DMS53 (cell line): ENCODE results near the gene APLP2.

ENCODE experiments used
- DNase-seq: peaks from one replicate; lab custom pipeline; 2025; lab: John Stamatoyannopoulos, UW

APLP2 gene

GRCh38 chr11:130118636-130119387 lies 49.1 kb downstream of the APLP2 start:
- DNase-seq = no peak

- no peak for DNase-seq
These were observed 50.4 kb downstream of the APLP2 start for GRCh38 chr11:130120045-130120444.

GRCh38 chr11:130121445-130121978 lies 51.8 kb downstream of the APLP2 start:
- DNase-seq = no peak

DNA sequence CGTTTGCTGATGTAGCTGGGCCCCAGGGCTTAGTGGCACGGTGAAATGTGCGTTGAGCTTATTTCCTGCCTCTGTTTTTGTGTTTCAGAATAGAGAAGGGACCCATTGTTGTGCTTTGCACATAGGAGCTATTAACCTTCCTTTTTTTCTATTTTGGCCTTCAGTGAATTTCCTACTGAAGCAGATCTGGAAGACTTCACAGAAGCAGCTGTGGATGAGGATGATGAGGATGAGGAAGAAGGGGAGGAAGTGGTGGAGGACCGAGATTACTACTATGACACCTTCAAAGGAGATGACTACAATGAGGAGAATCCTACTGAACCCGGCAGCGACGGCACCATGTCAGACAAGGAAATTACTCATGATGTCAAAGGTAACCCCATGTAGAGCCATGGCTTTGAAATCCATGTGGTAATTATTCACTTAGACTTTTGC lies 52.5 kb downstream of the APLP2 start:
- no peak for DNase-seq

DNA sequence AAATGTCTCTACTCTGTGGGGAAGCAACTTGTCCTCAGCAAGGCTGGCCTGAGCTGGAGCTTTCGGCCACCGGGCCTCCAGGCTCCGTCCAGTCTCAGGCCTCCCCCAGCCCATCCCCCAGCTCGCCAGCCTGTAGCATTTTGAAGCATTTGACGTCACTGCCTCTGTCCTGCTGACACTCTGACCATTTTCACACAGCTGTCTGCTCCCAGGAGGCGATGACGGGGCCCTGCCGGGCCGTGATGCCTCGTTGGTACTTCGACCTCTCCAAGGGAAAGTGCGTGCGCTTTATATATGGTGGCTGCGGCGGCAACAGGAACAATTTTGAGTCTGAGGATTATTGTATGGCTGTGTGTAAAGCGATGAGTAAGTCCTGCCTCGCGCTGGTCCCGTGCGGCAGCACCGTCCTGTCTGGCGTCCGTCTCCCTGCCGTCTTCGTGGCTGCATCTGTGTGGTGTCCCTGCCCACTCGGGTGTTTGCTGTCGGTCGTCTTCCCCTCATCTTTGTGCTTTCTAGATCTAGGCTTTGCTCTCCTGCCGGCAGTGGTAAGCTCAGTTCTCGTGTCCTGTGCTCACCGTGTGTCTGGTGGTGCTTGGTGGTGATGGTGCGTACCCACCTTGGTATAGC lies 53.8 kb downstream of the APLP2 start:
- no peak for DNase-seq

DNA sequence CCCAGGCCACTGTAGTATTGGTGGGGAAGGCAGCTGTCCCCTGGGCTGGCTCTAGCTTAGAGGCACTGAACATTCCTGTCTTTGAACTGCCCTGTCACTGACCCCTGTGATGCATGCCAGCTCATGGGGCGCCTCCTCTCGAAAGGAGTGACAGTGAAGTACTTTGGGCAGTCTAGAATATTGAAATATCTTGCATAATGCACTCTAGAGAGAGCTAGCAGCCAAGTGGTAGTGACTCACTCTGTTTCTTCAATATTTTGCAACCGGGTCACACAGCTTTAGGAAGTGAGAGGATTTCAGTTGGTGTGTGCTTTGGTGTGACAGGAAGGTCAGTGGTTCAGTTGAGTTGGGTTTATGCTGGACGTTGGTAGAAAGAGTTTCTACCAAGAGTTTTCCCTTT lies 54.4 kb downstream of the APLP2 start:
- DNase-seq = peak; percentile 38

DNA sequence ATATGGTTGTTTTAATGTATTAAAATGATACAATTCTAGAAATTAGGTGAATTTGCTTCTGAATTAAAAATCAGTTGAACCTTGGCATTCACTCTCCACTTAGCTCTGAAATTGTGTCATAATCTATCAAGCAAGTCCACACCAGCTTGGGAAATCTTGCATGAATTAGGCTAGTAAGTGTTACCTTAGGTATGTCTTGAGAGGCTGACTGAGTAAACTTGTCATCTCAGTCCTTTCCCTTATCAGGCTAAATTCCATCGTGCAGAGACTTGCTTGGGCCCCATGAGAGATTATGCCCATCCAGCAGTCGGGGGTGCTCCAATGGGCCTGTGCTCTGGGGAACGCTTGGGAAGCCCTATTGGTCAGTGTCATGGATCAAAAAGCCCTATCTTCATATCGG lies 55.9 kb downstream of the APLP2 start:
- DNase-seq = no peak

- DNase-seq = no peak
These were observed 56.8 kb downstream of the APLP2 start for GRCh38 chr11:130126516-130126915.

DNA sequence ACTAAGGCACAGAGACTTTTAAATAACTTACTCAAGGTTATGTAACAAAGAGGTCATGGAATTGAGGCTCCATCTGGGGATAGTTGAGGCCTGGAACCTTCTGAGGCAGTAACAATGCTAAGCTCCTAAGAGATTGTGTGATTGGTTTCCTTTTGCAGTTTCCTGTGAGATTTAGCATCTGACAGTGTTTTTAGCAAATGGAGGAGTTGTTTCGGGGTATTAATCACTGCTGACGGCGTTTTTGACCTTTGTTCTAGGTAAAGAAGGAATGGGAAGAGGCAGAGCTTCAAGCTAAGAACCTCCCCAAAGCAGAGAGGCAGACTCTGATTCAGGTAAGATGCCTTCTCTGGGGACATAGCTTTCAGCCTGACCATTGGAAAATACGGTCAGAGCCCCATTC lies 57.8 kb downstream of the APLP2 start:
- DNase-seq = no peak

DNA sequence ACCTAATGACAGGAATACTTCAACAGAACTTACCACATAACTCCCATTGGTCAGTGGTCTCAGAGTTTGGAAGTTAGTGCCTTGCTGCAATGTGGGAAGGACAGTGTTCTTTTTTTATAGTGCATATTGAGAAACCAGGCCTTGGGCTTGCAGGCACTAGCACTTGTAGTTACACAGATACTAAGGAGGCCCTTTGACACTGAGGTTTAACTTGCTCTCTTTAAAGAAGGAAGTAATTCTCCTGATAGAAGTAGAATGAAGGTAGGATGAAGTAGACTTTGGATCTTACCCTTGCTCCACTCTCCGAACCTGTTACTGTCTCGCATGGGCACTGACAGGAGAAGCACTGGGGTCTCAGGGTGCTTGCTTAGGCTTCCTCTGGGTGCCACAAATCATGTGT lies 58.9 kb downstream of the APLP2 start:
- DNase-seq = no peak

- DNase-seq = no peak
These were observed 60.2 kb downstream of the APLP2 start for GRCh38 chr11:130129922-130130321.

GRCh38 chr11:130131961-130132850 lies 62.5 kb downstream of the APLP2 start:
- peak; percentile 85 for DNase-seq

GRCh38 chr11:130133716-130134115 lies 64.0 kb downstream of the APLP2 start:
- no peak for DNase-seq

- no peak for DNase-seq
These were observed 66.4 kb downstream of the APLP2 start for GRCh38 chr11:130136107-130136506.

DNA sequence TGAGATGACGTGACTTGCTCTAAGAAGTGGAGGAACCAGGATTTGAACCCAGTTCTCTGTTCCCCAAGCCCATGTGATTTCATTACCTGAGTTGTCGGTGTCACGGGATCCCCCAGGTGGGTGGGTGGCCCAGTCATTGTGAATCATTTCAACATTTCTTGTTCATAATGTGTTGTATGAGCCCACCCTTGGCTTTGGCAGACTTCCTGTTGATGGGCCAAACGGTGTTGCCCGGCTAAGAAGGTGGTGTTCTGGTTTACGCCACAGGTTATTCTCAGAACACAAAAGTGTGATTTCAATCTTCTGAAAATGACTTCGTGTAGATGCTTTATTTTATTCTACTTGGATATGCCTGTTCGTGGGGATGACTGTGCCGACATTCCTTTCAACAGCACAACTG lies 68.3 kb downstream of the APLP2 start:
- no peak for DNase-seq

DNA sequence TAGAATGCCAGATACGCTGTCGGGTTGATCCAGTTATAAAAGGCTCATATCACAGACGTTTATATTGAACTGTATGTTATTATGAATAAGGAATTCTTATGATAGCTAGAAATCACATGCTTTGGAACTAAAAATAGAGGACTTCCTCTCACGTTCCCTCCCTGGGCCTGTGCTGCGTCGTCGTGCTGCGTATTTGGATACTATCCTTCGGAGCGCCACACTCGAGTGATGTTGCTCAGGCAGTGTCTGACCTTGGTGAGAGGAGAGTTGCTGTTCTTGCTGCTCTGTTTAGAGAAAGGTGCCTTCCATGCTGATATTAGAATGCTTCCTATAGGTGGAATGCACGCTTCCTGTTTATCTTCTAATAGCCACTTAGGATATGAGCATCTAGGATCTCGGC lies 69.7 kb downstream of the APLP2 start:
- DNase-seq = no peak

GRCh38 chr11:130141561-130142341 lies 72.1 kb downstream of the APLP2 start:
- DNase-seq = no peak

DNA sequence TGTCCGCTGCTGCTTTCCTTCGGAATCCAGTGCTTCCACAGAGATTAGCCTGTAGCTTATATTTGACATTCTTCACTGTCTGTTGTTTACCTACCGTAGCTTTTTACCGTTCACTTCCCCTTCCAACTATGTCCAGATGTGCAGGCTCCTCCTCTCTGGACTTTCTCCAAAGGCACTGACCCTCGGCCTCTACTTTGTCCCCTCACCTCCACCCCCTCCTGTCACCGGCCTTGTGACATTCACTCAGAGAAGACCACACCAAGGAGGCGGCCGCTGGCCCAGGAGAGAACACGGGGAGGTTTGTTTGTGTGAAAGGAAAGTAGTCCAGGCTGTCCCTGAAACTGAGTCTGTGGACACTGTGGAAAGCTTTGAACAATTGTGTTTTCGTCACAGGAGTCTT lies 74.4 kb downstream of the APLP2 start:
- DNase-seq = no peak

GRCh38 chr11:130144861-130145281 lies 75.2 kb downstream of the APLP2 start:
- peak; percentile 87 for DNase-seq

GRCh38 chr11:130145311-130145812 lies 75.7 kb downstream of the APLP2 start:
- peak; percentile 70 for DNase-seq

GRCh38 chr11:130145975-130146776 lies 76.5 kb downstream of the APLP2 start:
- DNase-seq = peak; percentile 98
